GM23338 (cell line): ENCODE measurements around the gene IQGAP2. TPM values are rescaled to one million over a fixed set of nuclear protein-coding genes. Genes with fewer than 3 reads are reported as not detected.

ENCODE experiments used
- ATAC-seq: fragments of 200-7000 bp; cut with Tn5 transposase; 3 replicates; pipeline ENCODE4 v1.9.1; 2020
- DNase-seq: peaks from one replicate; pipeline ENCODE4 v3.0.0-alpha.2; 2015; ENCODE audit warnings: low spot score
- H2AFZ ChIP-seq: fragments of 200-600 bp; sonication (generic); 2 replicates; pipeline ENCODE4 v1.8.0; 2016; ENCODE audit warnings: antibody characterized with exemption, mild to moderate bottlenecking, moderate library complexity
- H3F3A ChIP-seq: fragments of 200-600 bp; sonication (generic); replicated peaks from 2 replicates; pipeline ENCODE4 v1.8.0; 2017; ENCODE audit warnings: antibody characterized with exemption, mixed run types, low read depth
- H3K27ac ChIP-seq: fragments of 200-600 bp; sonication (generic); 2 replicates; pipeline ENCODE4 v1.6.1; 2016; ENCODE audit warnings: low read depth
- H3K27me3 ChIP-seq: fragments of 200-600 bp; sonication (generic); 2 replicates; pipeline ENCODE4 v1.8.0; 2016; ENCODE audit warnings: mild to moderate bottlenecking, mixed run types, moderate library complexity; ENCODE audit not compliant: insufficient read depth
- H3K36me3 ChIP-seq: fragments of 200-600 bp; sonication (generic); 2 replicates; pipeline ENCODE4 v1.8.0; 2016; ENCODE audit warnings: mild to moderate bottlenecking; ENCODE audit not compliant: insufficient read depth
- H3K4me1 ChIP-seq: fragments of 200-600 bp; sonication (generic); 2 replicates; pipeline ENCODE4 v1.8.0; 2016; ENCODE audit warnings: mild to moderate bottlenecking, moderate library complexity; ENCODE audit not compliant: insufficient read depth
- H3K4me2 ChIP-seq: fragments of 200-600 bp; sonication (generic); 2 replicates; pipeline ENCODE4 v1.7.1; 2017; ENCODE audit warnings: mixed run types
- H3K4me3 ChIP-seq: fragments of 200-600 bp; sonication (generic); 2 replicates; pipeline ENCODE4 v1.6.1; 2016; ENCODE audit warnings: mixed run types
- H3K79me2 ChIP-seq: fragments of 200-600 bp; sonication (generic); replicated peaks from 2 replicates; pipeline ENCODE4 v1.8.0; 2017; ENCODE audit warnings: mild to moderate bottlenecking; ENCODE audit not compliant: insufficient read depth
- H3K9me2 ChIP-seq: fragments of 200-600 bp; sonication (generic); 2 replicates; pipeline ENCODE4 v1.8.0; 2017; ENCODE audit not compliant: insufficient read depth
- H4K20me1 ChIP-seq: fragments of 200-600 bp; sonication (generic); replicated peaks from 2 replicates; pipeline ENCODE4 v1.8.0; 2017; ENCODE audit warnings: mild to moderate bottlenecking; ENCODE audit not compliant: insufficient read depth
- H3K27ac Mint-ChIP-seq: 2 replicates; pipeline ENCODE4 v1.8.0; 2020; ENCODE audit warnings: inconsistent platforms, mild to moderate bottlenecking, moderate library complexity, mixed read lengths
- H3K27me3 Mint-ChIP-seq: 3 replicates; pipeline ENCODE4 v1.8.0; 2022; ENCODE audit warnings: low read depth, mild to moderate bottlenecking, moderate library complexity, mixed read lengths, inconsistent platforms; ENCODE audit not compliant: insufficient read depth, poor library complexity
- H3K36me3 Mint-ChIP-seq: 3 replicates; pipeline ENCODE4 v1.8.0; 2021; ENCODE audit warnings: low read depth, mild to moderate bottlenecking, inconsistent platforms, moderate library complexity, mixed read lengths
- H3K4me1 Mint-ChIP-seq: 3 replicates; pipeline ENCODE4 v1.8.0; 2020; ENCODE audit warnings: mild to moderate bottlenecking, inconsistent platforms, mixed read lengths
- H3K4me3 Mint-ChIP-seq: 3 replicates; pipeline ENCODE4 v1.8.0; 2021; ENCODE audit warnings: moderate library complexity, mild to moderate bottlenecking, inconsistent platforms, mixed read lengths
- H3K9me3 Mint-ChIP-seq: 3 replicates; pipeline ENCODE4 v1.8.0; 2020; ENCODE audit warnings: moderate library complexity, mild to moderate bottlenecking, inconsistent platforms, mixed read lengths
- CREB1 ChIP-seq: fragments of 250-450 bp; sonication (Bioruptor Pico); IDR thresholded peaks from 2 replicates; pipeline ENCODE4 v1.5.0; 2020; ENCODE audit warnings: low read depth, mild to moderate bottlenecking, moderate library complexity
- CTCF ChIP-seq, 2 experiments: fragments of 200-600 bp in 1 of 2; sonication (generic) in 1 of 2; conservative IDR thresholded peaks; 2 replicates each; pipeline versions ENCODE4 v1.5.1 to v1.6.1; 2016 to 2017; ENCODE audit warnings: antibody characterized with exemption in 2 of 2, low read depth in 2 of 2, mild to moderate bottlenecking in 2 of 2, moderate library complexity in 1 of 2
- EZH2 ChIP-seq: fragments of 200-600 bp; sonication (generic); IDR thresholded peaks from one replicate; pipeline ENCODE4 v1.8.0; 2017; ENCODE audit warnings: antibody characterized with exemption, mild to moderate bottlenecking, low read depth; ENCODE audit not compliant: unreplicated experiment
- JUNB ChIP-seq: IDR thresholded peaks from one replicate; pipeline ENCODE4 v1.6.1; 2016; ENCODE audit warnings: antibody characterized with exemption; ENCODE audit not compliant: unreplicated experiment
- NANOG ChIP-seq: IDR thresholded peaks from 2 replicates; pipeline ENCODE4 v1.6.1; 2016; ENCODE audit warnings: antibody characterized with exemption, borderline replicate concordance
- POLR2AphosphoS5 ChIP-seq: IDR thresholded peaks from 2 replicates; pipeline ENCODE4 v1.6.1; 2016; ENCODE audit warnings: antibody characterized with exemption, low read depth
- STAT1 ChIP-seq: IDR thresholded peaks from one replicate; pipeline ENCODE4 v1.6.1; 2016; ENCODE audit warnings: antibody characterized with exemption; ENCODE audit not compliant: unreplicated experiment
- ZNF114 ChIP-seq: fragments of 250-450 bp; sonication (Bioruptor Pico); IDR thresholded peaks from 2 replicates; pipeline ENCODE4 v1.5.0; 2020; ENCODE audit warnings: mild to moderate bottlenecking, moderate library complexity
- polyA plus RNA-seq: library from polyadenylated mRNA; unstranded; fragments of >200 nt; fragmentation: Nextera tagmentation; extraction: Ambion mirVana; gene quantifications from 2 replicates; pipeline ENCODE4 v1.2.1, GENCODE V29; 2016
- total RNA-seq: library from RNA; depleted of rRNA; stranded (reverse); fragments of >200 nt; shearing (Covaris generic); gene quantifications from 2 replicates; pipeline ENCODE4 v1.2.3, GENCODE V29; 2014
- TF ChIP-seq, protein P1 (sequence below): fragments of 250-450 bp; sonication (Bioruptor Pico); IDR thresholded peaks from 2 replicates; pipeline ENCODE4 v1.5.0; 2020; ENCODE audit warnings: mild to moderate bottlenecking, moderate library complexity

The IQGAP2 gene
- total and polyA plus RNA-seq, 2 experiments from 2014 or later = 60.0 to 86.5 TPM

GRCh38 chr5:76397200-76397599 is 5.9 kb upstream of the IQGAP2 start:
- Histone ChIP-seq H2AFZ (no peak overlapping the region), H3K9me2 (no peaks in the 10 kb centered on the region; the same call in 1 of the 2 replicates), H3K79me2 (no peaks in the 10 kb centered on the region), H3K36me3 (no peaks in the 10 kb centered on the region), H3F3A (no peaks in the 10 kb centered on the region), H3K4me1 (peaks cover 24% of the 10 kb centered on the region), H3K27ac (no peak overlapping the region), H3K27me3 (no peaks in the 10 kb centered on the region), H4K20me1 (no peaks in the 10 kb centered on the region), H3K4me3 (no peak overlapping the region), H3K4me2 (no peak overlapping the region)
- DNase-seq (no peak), ATAC-seq (no peak)
- H3K27me3 Mint-ChIP-seq = peaks cover 2% of the 10 kb centered on the region
- H3K4me1 Mint-ChIP-seq = peaks cover 29% of the 10 kb centered on the region
- H3K4me3 Mint-ChIP-seq = no peak overlapping the region
- H3K9me3 Mint-ChIP-seq = no peaks in the 10 kb centered on the region; the same call in 2 of the 3 replicates
- TF ChIP-seq JUNB (no peak), EZH2 (no peak), ZNF114 (CRISPR knock-in tag) (no peak)
- H3K36me3 Mint-ChIP-seq = no peaks in the 10 kb centered on the region
- H3K27ac Mint-ChIP-seq = no peak overlapping the region

GRCh38 chr5:76399268-76399667 is 3.8 kb upstream of the IQGAP2 start:
- no peak overlapping the region for H3K27ac Mint-ChIP-seq
- DNase-seq (no peak), ATAC-seq (no peak)
- Histone ChIP-seq H3K9me2 (no peaks in the 10 kb centered on the region; the same call in 1 of the 2 replicates), H3K4me2 (no peak overlapping the region), H3K4me1 (peaks cover 12% of the 10 kb centered on the region), H3K27me3 (no peaks in the 10 kb centered on the region), H4K20me1 (no peaks in the 10 kb centered on the region), H3K36me3 (no peaks in the 10 kb centered on the region), H2AFZ (no peak overlapping the region), H3K27ac (no peak overlapping the region), H3K4me3 (no peak overlapping the region), H3F3A (0 out of 2 replicates have a peak, but pooled peaks cover 3% of the 10 kb centered on the region), H3K79me2 (peaks cover 3% of the 10 kb centered on the region)
- TF ChIP-seq ZNF114 (CRISPR knock-in tag) = no peak
- no peak for TF ChIP-seq JUNB
- no peak for TF ChIP-seq POLR2AphosphoS5
- no peak for TF ChIP-seq NANOG
- no peak for TF ChIP-seq CTCF (conservative IDR thresholded peaks at IDR 0.05; ENCODE audit: low read depth in 2 of 2)
- TF ChIP-seq CREB1 (CRISPR knock-in tag) = no peak
- TF ChIP-seq STAT1 = no peak
- TF ChIP-seq, protein P1, sequence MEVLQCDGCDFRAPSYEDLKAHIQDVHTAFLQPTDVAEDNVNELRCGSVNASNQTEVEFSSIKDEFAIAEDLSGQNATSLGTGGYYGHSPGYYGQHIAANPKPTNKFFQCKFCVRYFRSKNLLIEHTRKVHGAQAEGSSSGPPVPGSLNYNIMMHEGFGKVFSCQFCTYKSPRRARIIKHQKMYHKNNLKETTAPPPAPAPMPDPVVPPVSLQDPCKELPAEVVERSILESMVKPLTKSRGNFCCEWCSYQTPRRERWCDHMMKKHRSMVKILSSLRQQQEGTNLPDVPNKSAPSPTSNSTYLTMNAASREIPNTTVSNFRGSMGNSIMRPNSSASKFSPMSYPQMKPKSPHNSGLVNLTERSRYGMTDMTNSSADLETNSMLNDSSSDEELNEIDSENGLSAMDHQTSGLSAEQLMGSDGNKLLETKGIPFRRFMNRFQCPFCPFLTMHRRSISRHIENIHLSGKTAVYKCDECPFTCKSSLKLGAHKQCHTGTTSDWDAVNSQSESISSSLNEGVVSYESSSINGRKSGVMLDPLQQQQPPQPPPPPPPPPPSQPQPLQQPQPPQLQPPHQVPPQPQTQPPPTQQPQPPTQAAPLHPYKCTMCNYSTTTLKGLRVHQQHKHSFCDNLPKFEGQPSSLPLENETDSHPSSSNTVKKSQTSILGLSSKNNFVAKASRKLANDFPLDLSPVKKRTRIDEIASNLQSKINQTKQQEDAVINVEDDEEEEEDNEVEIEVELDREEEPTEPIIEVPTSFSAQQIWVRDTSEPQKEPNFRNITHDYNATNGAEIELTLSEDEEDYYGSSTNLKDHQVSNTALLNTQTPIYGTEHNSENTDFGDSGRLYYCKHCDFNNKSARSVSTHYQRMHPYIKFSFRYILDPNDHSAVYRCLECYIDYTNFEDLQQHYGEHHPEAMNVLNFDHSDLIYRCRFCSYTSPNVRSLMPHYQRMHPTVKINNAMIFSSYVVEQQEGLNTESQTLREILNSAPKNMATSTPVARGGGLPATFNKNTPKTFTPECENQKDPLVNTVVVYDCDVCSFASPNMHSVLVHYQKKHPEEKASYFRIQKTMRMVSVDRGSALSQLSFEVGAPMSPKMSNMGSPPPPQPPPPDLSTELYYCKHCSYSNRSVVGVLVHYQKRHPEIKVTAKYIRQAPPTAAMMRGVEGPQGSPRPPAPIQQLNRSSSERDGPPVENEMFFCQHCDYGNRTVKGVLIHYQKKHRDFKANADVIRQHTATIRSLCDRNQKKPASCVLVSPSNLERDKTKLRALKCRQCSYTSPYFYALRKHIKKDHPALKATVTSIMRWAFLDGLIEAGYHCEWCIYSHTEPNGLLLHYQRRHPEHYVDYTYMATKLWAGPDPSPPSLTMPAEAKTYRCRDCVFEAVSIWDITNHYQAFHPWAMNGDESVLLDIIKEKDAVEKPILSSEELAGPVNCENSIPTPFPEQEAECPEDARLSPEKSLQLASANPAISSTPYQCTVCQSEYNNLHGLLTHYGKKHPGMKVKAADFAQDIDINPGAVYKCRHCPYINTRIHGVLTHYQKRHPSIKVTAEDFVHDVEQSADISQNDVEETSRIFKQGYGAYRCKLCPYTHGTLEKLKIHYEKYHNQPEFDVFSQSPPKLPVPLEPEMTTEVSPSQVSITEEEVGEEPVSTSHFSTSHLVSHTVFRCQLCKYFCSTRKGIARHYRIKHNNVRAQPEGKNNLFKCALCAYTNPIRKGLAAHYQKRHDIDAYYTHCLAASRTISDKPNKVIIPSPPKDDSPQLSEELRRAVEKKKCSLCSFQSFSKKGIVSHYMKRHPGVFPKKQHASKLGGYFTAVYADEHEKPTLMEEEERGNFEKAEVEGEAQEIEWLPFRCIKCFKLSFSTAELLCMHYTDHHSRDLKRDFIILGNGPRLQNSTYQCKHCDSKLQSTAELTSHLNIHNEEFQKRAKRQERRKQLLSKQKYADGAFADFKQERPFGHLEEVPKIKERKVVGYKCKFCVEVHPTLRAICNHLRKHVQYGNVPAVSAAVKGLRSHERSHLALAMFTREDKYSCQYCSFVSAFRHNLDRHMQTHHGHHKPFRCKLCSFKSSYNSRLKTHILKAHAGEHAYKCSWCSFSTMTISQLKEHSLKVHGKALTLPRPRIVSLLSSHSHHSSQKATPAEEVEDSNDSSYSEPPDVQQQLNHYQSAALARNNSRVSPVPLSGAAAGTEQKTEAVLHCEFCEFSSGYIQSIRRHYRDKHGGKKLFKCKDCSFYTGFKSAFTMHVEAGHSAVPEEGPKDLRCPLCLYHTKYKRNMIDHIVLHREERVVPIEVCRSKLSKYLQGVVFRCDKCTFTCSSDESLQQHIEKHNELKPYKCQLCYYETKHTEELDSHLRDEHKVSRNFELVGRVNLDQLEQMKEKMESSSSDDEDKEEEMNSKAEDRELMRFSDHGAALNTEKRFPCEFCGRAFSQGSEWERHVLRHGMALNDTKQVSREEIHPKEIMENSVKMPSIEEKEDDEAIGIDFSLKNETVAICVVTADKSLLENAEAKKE (CRISPR knock-in tag) = no peak
- H3K4me3 Mint-ChIP-seq = no peak overlapping the region
- H3K9me3 Mint-ChIP-seq = no peaks in the 10 kb centered on the region
- H3K36me3 Mint-ChIP-seq = no peaks in the 10 kb centered on the region
- peaks cover 10% of the 10 kb centered on the region for H3K27me3 Mint-ChIP-seq
- H3K4me1 Mint-ChIP-seq = peaks cover 21% of the 10 kb centered on the region
